H1 (cell line): ENCODE measurements around the gene TGM5. TPM values are rescaled to one million over a fixed set of nuclear protein-coding genes. Genes with fewer than 3 reads are reported as not detected.

Experiments used
- CTCF ChIA-PET: fragments of 300-600 bp; sonication (Branson Sonifier 250); formaldehyde crosslinking; loops from one replicate; lab custom pipeline; 2021; ENCODE audit not compliant: partially characterized antibody; lab: Charles Lee
- POLR2A ChIA-PET: fragments of 300-600 bp; sonication (Branson Sonifier 250); formaldehyde crosslinking; loops from one replicate; lab custom pipeline; 2021; ENCODE audit warnings: inconsistent platforms; ENCODE audit not compliant: partially characterized antibody; lab: Charles Lee
- DNase-seq, 2 experiments: peaks; one replicate each; pipeline versions ENCODE4 v3.0.0 to v3.0.0-alpha.2; 2010 to 2022; ENCODE audit warnings: low spot score in 2 of 2, low read depth in 1 of 2, mixed read lengths in 1 of 2
- FAIRE-seq: peaks from 2 replicates; lab custom pipeline; 2011; peaks lifted over from hg19 to GRCh38; lab: Jason Lieb, UNC
- H2AFZ ChIP-seq: 2 replicates; pipeline ENCODE4 v1.8.1; 2012; ENCODE audit warnings: low read length, inconsistent platforms
- H2AK5ac ChIP-seq: 2 replicates; pipeline ENCODE4 v1.6.1; 2013; ENCODE audit warnings: low read depth, low read length
- H2BK120ac ChIP-seq: replicated peaks from 2 replicates; pipeline ENCODE3; 2013; ENCODE audit warnings: low read depth, low read length, inconsistent platforms
- H2BK12ac ChIP-seq: 2 replicates; pipeline ENCODE4 v1.6.1; 2013; ENCODE audit warnings: low read depth, low read length
- H2BK15ac ChIP-seq: 2 replicates; pipeline ENCODE4 v1.6.1; 2013; ENCODE audit warnings: low read length
- H2BK20ac ChIP-seq: 2 replicates; pipeline ENCODE4 v1.6.1; 2013; ENCODE audit warnings: low read length
- H2BK5ac ChIP-seq: 2 replicates; pipeline ENCODE4 v1.6.1; 2013; ENCODE audit warnings: low read depth, low read length
- H3K14ac ChIP-seq: 2 replicates; pipeline ENCODE4 v1.6.1; 2013; ENCODE audit warnings: inconsistent platforms; ENCODE audit not compliant: insufficient read length
- H3K18ac ChIP-seq: 2 replicates; pipeline ENCODE4 v1.6.1; 2013; ENCODE audit warnings: low read length; ENCODE audit errors: extremely low read depth
- H3K23ac ChIP-seq: 2 replicates; pipeline ENCODE4 v1.6.1; 2013; ENCODE audit warnings: inconsistent platforms; ENCODE audit not compliant: insufficient read length
- H3K23me2 ChIP-seq: 2 replicates; pipeline ENCODE4 v1.6.1; 2013; ENCODE audit warnings: low read depth, low read length
- H3K27ac ChIP-seq: 2 replicates; pipeline ENCODE4 v1.6.1; 2011; ENCODE audit warnings: low read depth, low read length, inconsistent platforms
- H3K27me3 ChIP-seq, 4 experiments: replicated peaks in 1 of 4; 1 replicate in 1 of 4; 2 replicates in 3 of 4; pipeline versions ENCODE4 v1.6.1 to v1.8.1; 2011 to 2013; ENCODE audit warnings: low read length in 3 of 4, mild to moderate bottlenecking in 3 of 4, inconsistent platforms in 2 of 4, mixed read lengths in 2 of 4, moderate library complexity in 1 of 4; ENCODE audit not compliant: control insufficient read depth in 3 of 4, insufficient read depth in 3 of 4; ENCODE audit errors: extremely low read depth in 1 of 4
- H3K36me3 ChIP-seq, 4 experiments: 2 replicates each; pipeline versions ENCODE4 v1.6.1 to v1.8.1; 2011 to 2013; ENCODE audit warnings: mild to moderate bottlenecking in 4 of 4, low read length in 3 of 4, moderate library complexity in 2 of 4, control low read depth in 1 of 4, inconsistent platforms in 1 of 4; ENCODE audit not compliant: insufficient read depth in 4 of 4, control insufficient read depth in 2 of 4
- H3K4ac ChIP-seq: replicated peaks from 2 replicates; pipeline ENCODE3; 2013; ENCODE audit warnings: low read length, low read depth, mixed read lengths, inconsistent platforms; ENCODE audit not compliant: insufficient read length
- H3K4me1 ChIP-seq, 4 experiments: replicated peaks in 1 of 4; 1 replicate in 1 of 4; 2 replicates in 3 of 4; pipeline versions ENCODE4 v1.6.1 to v1.8.1; 2011 to 2013; ENCODE audit warnings: low read length in 3 of 4, inconsistent platforms in 2 of 4, mixed read lengths in 1 of 4; ENCODE audit not compliant: insufficient read depth in 4 of 4, control insufficient read depth in 3 of 4
- H3K4me2 ChIP-seq, 2 experiments: 2 replicates each; pipeline versions ENCODE4 v1.6.1 to v1.8.1; 2011 to 2013; ENCODE audit warnings: low read depth in 2 of 2, low read length in 2 of 2, control low read depth in 1 of 2, inconsistent platforms in 1 of 2, mild to moderate bottlenecking in 1 of 2; ENCODE audit not compliant: insufficient read depth in 1 of 2
- H3K4me3 ChIP-seq, 4 experiments: fragments of 200-600, 300-600 bp in 1 of 4; sonication (generic), shearing (Covaris generic), sonication (Bioruptor Twin) in 1 of 4; 2 replicates each; pipeline versions ENCODE4 v1.5.1 to v1.8.1; 2011 to 2016; ENCODE audit warnings: low read length in 4 of 4, low read depth in 3 of 4, control low read depth in 2 of 4, inconsistent platforms in 2 of 4, mild to moderate bottlenecking in 2 of 4, mixed read lengths in 1 of 4, moderate library complexity in 1 of 4; ENCODE audit not compliant: insufficient read depth in 2 of 4; ENCODE audit errors: extremely low read depth in 1 of 4
- H3K56ac ChIP-seq: replicated peaks from 2 replicates; pipeline ENCODE3; 2013; ENCODE audit warnings: low read depth, mild to moderate bottlenecking, mixed read lengths, low read length, inconsistent platforms; ENCODE audit not compliant: insufficient read length
- H3K79me1 ChIP-seq: 2 replicates; pipeline ENCODE4 v1.6.1; 2013; ENCODE audit warnings: low read depth, low read length, control low read depth
- H3K79me2 ChIP-seq, 2 experiments: 2 replicates each; pipeline versions ENCODE4 v1.6.1 to v1.8.1; 2012 to 2013; ENCODE audit warnings: low read length in 2 of 2, mild to moderate bottlenecking in 2 of 2, inconsistent platforms in 1 of 2; ENCODE audit not compliant: insufficient read depth in 2 of 2, control insufficient read depth in 1 of 2
- H3K9ac ChIP-seq, 4 experiments: replicated peaks in 1 of 4; 1 replicate in 1 of 4; 2 replicates in 3 of 4; pipeline versions ENCODE4 v1.6.1 to v1.8.1; 2011 to 2013; ENCODE audit warnings: low read depth in 3 of 4, low read length in 3 of 4, control low read depth in 2 of 4, mild to moderate bottlenecking in 2 of 4, moderate library complexity in 2 of 4, inconsistent platforms in 1 of 4; ENCODE audit errors: extremely low read depth in 1 of 4
- H3K9me3 ChIP-seq, 2 experiments: 2 replicates each; pipeline versions ENCODE4 v1.6.1 to v1.8.1; 2012 to 2013; ENCODE audit warnings: mild to moderate bottlenecking in 2 of 2, moderate library complexity in 2 of 2, control low read depth in 1 of 2, inconsistent platforms in 1 of 2, low read depth in 1 of 2, low read length in 1 of 2, mixed read lengths in 1 of 2; ENCODE audit not compliant: insufficient read depth in 2 of 2
- H4K20me1 ChIP-seq, 2 experiments: replicated peaks in 1 of 2; 2 replicates each; pipeline versions ENCODE3 to v1.8.1; 2011 to 2013; ENCODE audit warnings: inconsistent platforms in 2 of 2, low read length in 2 of 2, mild to moderate bottlenecking in 1 of 2; ENCODE audit not compliant: insufficient read depth in 2 of 2, control insufficient read depth in 1 of 2
- H4K5ac ChIP-seq: 2 replicates; pipeline ENCODE4 v1.6.1; 2013; ENCODE audit warnings: low read length, low read depth, mixed read lengths, inconsistent platforms; ENCODE audit not compliant: insufficient read length
- H4K8ac ChIP-seq: 2 replicates; pipeline ENCODE4 v1.8.0; 2013; ENCODE audit warnings: mild to moderate bottlenecking, moderate library complexity, low read length, inconsistent platforms; ENCODE audit not compliant: insufficient read depth; ENCODE audit errors: extremely low read depth
- H4K91ac ChIP-seq: replicated peaks from 2 replicates; pipeline ENCODE3; 2013; ENCODE audit warnings: low read length, mixed read lengths, inconsistent platforms; ENCODE audit not compliant: insufficient read length
- ATF2 ChIP-seq: IDR thresholded peaks from 2 replicates; pipeline ENCODE4 v1.6.1; 2012; ENCODE audit warnings: low read length, inconsistent platforms
- BCL11A ChIP-seq, 2 experiments: IDR thresholded peaks; one replicate each; pipeline ENCODE4 v1.6.1; 2011; ENCODE audit warnings: low read depth in 2 of 2, low read length in 2 of 2, mild to moderate bottlenecking in 2 of 2
- CEBPB ChIP-seq: IDR thresholded peaks from 2 replicates; pipeline ENCODE4 v1.6.1; 2012; ENCODE audit warnings: low read depth, low read length
- CTCF ChIP-seq, 3 experiments: IDR thresholded peaks; 1 replicate in 2 of 3; 2 replicates in 1 of 3; pipeline versions ENCODE4 v1.5.1 to v1.6.1; 2011; ENCODE audit warnings: low read length in 3 of 3, mild to moderate bottlenecking in 3 of 3, inconsistent platforms in 2 of 3, low read depth in 1 of 3, moderate library complexity in 1 of 3; ENCODE audit not compliant: insufficient read depth in 1 of 3; ENCODE audit errors: control extremely low read depth in 1 of 3
- EGR1 ChIP-seq: IDR thresholded peaks from 2 replicates; pipeline ENCODE4 v1.6.1; 2011; ENCODE audit warnings: low read depth, low read length, borderline replicate concordance
- GABPA ChIP-seq: IDR thresholded peaks from 2 replicates; pipeline ENCODE4 v1.6.1; 2011; ENCODE audit warnings: mild to moderate bottlenecking, low read length, moderate library complexity, borderline replicate concordance; ENCODE audit not compliant: insufficient read depth
- MAFK ChIP-seq: IDR thresholded peaks from 2 replicates; pipeline ENCODE4 v1.6.1; 2012; ENCODE audit warnings: low read depth, mild to moderate bottlenecking, improper control_type of control experiment, low read length
- TAF7 ChIP-seq: optimal IDR thresholded peaks from 2 replicates; pipeline ENCODE3; 2011; ENCODE audit warnings: low read depth, mild to moderate bottlenecking, inconsistent platforms, low read length, moderate library complexity, borderline replicate concordance
- TCF12 ChIP-seq: IDR thresholded peaks from 2 replicates; pipeline ENCODE4 v1.6.1; 2011; ENCODE audit warnings: low read depth, mild to moderate bottlenecking, low read length
- TEAD4 ChIP-seq: IDR thresholded peaks from 2 replicates; pipeline ENCODE4 v1.6.1; 2012; ENCODE audit warnings: low read depth, low read length, inconsistent platforms, mixed read lengths
- WGBS, 2 experiments: shearing (Covaris generic) in 1 of 2; methylation state at CpG; one replicate each; pipeline versions ENCODE4 v1.1.6 to v1.1.7; 2013 to 2015; ENCODE audit warnings: low lambda C conversion rate in 2 of 2, mixed read lengths in 2 of 2, inconsistent platforms in 1 of 2, low coverage in 1 of 2, missing lambda C conversion rate in 1 of 2; ENCODE audit not compliant: insufficient replicate concordance in 2 of 2, insufficient coverage in 1 of 2, insufficient read length in 1 of 2; ENCODE audit errors: extremely low coverage in 1 of 2, missing lambda C conversion rate in 1 of 2; 5-methylcytosine and 5-hydroxymethylcytosine counted together
- polyA plus RNA-seq, 7 experiments: library from polyadenylated mRNA; depleted of rRNA in 3 of 7; stranded (reverse) in 5 of 7; unstranded in 2 of 7; fragments of >200 nt in 5 of 7; fragments of 200-250 nt in 2 of 7; gene quantifications; 1 replicate in 5 of 7; 2 replicates in 1 of 7; 4 replicates in 1 of 7; pipeline versions ENCODE4 v1.2.1 to v1.2.3, GENCODE V29; 2011 to 2013; ENCODE audit warnings: missing spikeins in 2 of 7, mixed read lengths in 2 of 7
- total RNA-seq: library from RNA; stranded (reverse); fragmentation: NEBNext Ultra II Directional; extraction: Animal tissue kit (Norgen Biotek cat#: 25700); gene quantifications from 2 replicates; pipeline ENCODE4 v1.2.1, GENCODE V29; 2021

The TGM5 gene
- total and polyA plus RNA-seq, 2 of the 8 experiments (the other 6 are each of a cell fraction or from before 2014, with no cell fraction given): not detected

GRCh38 chr15:43238671-43239131, 28.0 kb downstream of the TGM5 start:
- H3K27me3 ChIP-seq: no peaks in the 10 kb centered on the region
- no peaks in the 10 kb centered on the region for H3K9me3 ChIP-seq
- ChIA-PET CTCF (interaction anchor here (0.6 to 6.7 kb wide), 3 partner anchors 12 to 28 kb away, joined by 3 to 39 read pairs (median 3); no protein-coding TSS in a partner anchor), POLR2A (interaction anchor here (1.7 kb wide), 1 partner anchor 12 kb away, joined by 3 read pairs; no protein-coding TSS in a partner anchor)
- no peak overlapping the region for H2BK20ac ChIP-seq
- H2BK120ac ChIP-seq: no peak overlapping the region
- H2BK5ac ChIP-seq: no peak overlapping the region
- H3K9ac ChIP-seq: no peak overlapping the region
- no peaks in the 10 kb centered on the region for H3K4me1 ChIP-seq
- H3K56ac ChIP-seq: no peak overlapping the region
- no peaks in the 10 kb centered on the region for H4K20me1 ChIP-seq
- H3K79me2 ChIP-seq: no peaks in the 10 kb centered on the region
- H3K18ac ChIP-seq: no peak overlapping the region
- H2AK5ac ChIP-seq: no peak overlapping the region
- H3K36me3 ChIP-seq: no peaks in the 10 kb centered on the region
- H4K8ac ChIP-seq: 0 out of 2 replicates have a peak overlapping the region, but pooled peaks have one; percentile 32
- H2BK12ac ChIP-seq: no peak overlapping the region
- DNase-seq: no peak
- H3K23me2 ChIP-seq: no peaks in the 10 kb centered on the region
- no peak overlapping the region for H3K27ac ChIP-seq
- no peak overlapping the region for H2AFZ ChIP-seq
- no peak overlapping the region for H3K4me2 ChIP-seq
- no peak overlapping the region for H3K4ac ChIP-seq
- no peak overlapping the region for H4K91ac ChIP-seq
- no peak overlapping the region for H3K14ac ChIP-seq
- WGBS, 2 experiments: 81% methylated on average over 9 of the region's 10 CpGs; no CpG with 5 or more reads in 1 of the 2 experiments
- no peaks in the 10 kb centered on the region for H3K79me1 ChIP-seq
- no peak overlapping the region for H2BK15ac ChIP-seq
- FAIRE-seq: no peak
- no peak overlapping the region for H4K5ac ChIP-seq
- no peak overlapping the region for H3K4me3 ChIP-seq
- H3K23ac ChIP-seq: no peak overlapping the region
- TF ChIP-seq GABPA (no peak), TAF7 (no peak), EGR1 (no peak), CTCF (IDR thresholded peaks at IDR 0.05; ENCODE audit: control extremely low read depth in 1 of 3, insufficient read depth in 1 of 3, low read depth in 1 of 3, low read length in 3 of 3) (no peak), TEAD4 (no peak), CEBPB (no peak), ATF2 (no peak), TCF12 (no peak), MAFK (no peak), BCL11A (IDR thresholded peaks at IDR 0.05; ENCODE audit: low read depth in 2 of 2, low read length in 2 of 2) (no peak)
